A549 (cell line): Measurements from ENCODE around the gene RAB1B.

Experiments used
- CTCF ChIP-seq: fragments of >200 bp; sonication (Bioruptor Twin); formaldehyde crosslinking; IDR thresholded peaks from 3 replicates; pipeline ENCODE4 v1.5.1; 2016
- POLR2A ChIP-seq: IDR thresholded peaks from 2 replicates; pipeline ENCODE4 v1.6.1; 2012; ENCODE audit warnings: mild to moderate bottlenecking, low read length
- RCOR1 ChIP-seq: fragments of 150-350 bp; IDR thresholded peaks from 2 replicates; pipeline ENCODE4 v1.6.1; 2014; ENCODE audit warnings: antibody characterized with exemption, low read length, low read depth

DNA sequence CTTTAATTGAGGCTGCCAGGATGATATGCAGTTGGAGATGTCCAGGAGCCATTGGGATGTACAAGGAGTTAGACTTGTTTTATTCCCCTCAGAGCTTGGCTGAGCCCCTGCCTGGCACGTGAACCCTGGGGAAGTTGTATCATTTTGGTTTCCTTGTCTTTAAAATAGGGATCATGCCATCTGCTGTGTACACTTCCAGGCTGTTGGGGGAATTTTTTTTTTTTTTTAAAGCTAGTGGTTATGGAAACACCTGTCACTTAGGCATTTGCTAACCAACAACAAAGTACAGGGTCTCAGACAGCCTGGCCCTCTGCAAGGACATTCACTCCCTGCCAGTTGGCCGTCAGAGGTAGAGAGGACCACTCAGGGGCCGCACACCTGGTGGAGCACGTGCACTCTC is 8.5 kb upstream of the RAB1B start:
- no peak for TF ChIP-seq POLR2A
- no peak for TF ChIP-seq RCOR1
- TF ChIP-seq CTCF = no peak
